NCI-H2196 treated with DMSO at 0.1 percent for 48 hours (cell line): Measurements from ENCODE around the gene FREM3.
"Not testable (repeated sequence)": the region's sequence is repeated elsewhere in the genome, so short reads cannot be mapped to it uniquely, and the experiment has no call there.

Experiments used
- DNase-seq: peaks from one replicate; lab custom pipeline; 2025; ENCODE audit not compliant: unreplicated experiment; lab: John Stamatoyannopoulos, UW

The FREM3 gene

GRCh38 chr4:143700416-143701352 is at the start of gene FREM3:
Gene FREM3, minus strand, starts transcription at chr4:143700675. Its CDS starts 0 bp downstream, at chr4:143700675.
- no peak for DNase-seq

DNA sequence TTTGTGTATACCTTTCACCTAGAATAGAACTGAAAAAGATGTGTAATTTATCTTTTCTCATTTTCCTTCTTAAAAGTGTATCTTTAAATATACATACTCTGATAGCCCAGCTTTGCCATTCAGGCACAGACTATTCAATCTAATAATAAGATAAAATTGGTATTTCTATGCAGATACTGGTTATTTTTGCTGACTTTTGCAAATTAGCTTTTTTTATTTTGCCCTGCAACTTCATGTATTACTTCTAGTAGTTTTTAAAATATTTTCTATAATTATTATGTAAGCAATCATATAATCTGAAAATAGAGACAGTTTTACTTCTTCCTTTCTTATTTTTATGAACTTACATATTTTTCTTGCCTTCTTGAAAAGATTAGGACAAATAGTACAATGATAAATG is 45.4 kb upstream of the FREM3 start:
- DNase-seq, result no peak

DNA sequence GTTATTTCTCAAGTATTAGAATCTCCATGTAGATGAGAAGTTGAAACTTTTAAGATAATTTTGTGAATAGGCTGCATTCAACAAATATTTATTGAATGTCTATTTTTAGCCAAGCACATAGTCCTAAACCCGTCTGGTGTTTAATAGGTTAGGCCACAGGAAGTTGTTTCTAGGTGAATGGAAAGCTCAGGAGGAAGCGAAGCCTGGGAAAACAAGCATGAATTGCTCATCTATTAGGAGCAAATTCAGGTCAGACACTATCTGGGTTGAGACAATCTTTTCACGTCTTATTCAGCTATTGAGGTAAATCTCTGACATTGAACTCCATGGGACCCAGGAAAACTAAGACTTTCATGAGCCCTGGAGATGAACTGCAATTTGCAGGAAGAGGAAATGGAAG is 43.1 kb upstream of the FREM3 start:
- DNase-seq, result no peak

- no peak for DNase-seq
Measured at GRCh38 chr4:143742834-143743233, 42.4 kb upstream of the FREM3 start.

- no peak for DNase-seq
Measured at GRCh38 chr4:143736861-143737260, 36.4 kb upstream of the FREM3 start.

DNA sequence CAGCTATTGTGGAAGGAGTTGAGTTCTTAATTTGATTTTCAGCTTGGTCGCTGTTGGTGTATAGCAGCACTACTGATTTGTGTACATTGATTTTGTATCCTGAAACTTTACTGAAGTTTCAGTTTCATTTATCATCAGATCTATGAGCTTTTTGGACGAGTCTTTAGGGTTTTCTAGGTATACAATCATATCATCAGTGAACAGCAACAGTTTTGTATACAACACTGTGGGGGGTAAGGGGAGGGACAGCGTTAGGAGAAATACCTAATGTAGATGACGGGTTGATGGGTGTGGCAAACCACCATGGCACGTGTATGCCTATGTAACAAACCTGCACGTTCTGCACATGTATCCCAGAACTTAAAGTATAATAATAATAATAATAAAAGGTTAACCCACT is 35.6 kb upstream of the FREM3 start:
- not testable (repeated sequence) for DNase-seq

GRCh38 chr4:143728166-143728565 is 27.7 kb upstream of the FREM3 start:
- no peak for DNase-seq

GRCh38 chr4:143726714-143727113 is 26.2 kb upstream of the FREM3 start:
- no peak for DNase-seq

- DNase-seq, result no peak
Measured at GRCh38 chr4:143721317-143721716, 20.8 kb upstream of the FREM3 start.

- not testable (repeated sequence) for DNase-seq
Measured at GRCh38 chr4:143718748-143719147, 18.3 kb upstream of the FREM3 start.

DNA sequence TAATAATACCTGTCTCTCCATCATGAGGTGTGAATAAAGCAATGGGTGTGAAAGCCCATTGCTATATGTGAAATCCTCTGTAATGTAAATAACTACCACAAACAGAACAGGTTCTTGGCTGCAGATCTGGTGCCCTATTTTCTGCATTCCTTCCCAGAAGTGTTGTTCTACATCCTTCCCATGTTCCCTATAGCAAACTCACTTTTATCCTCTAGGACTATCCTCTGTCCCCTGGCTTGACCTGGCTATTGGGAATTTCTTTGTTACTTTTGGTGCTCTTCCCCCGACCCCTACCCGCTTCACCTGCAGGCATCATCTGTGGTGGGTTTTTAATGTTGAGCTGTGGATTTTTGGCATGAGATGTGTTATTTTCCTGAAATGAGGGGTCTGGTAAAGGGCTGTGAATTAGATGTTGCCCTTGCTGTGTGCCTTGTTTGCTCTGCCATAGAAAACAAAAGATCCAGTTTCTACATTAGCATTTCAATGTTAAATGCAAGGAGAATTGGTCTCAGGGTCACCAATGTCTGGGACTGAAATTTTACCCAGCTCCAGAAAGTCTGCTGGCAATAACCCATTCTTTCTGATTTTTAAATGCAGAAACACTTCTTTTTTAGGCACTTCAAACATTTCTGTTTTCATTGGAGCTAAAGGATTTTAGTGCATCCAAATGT is 13.6 kb upstream of the FREM3 start:
- DNase-seq, result no peak

GRCh38 chr4:143713553-143713952 is 13.1 kb upstream of the FREM3 start:
- no peak for DNase-seq

- DNase-seq, result no peak
Measured at GRCh38 chr4:143712155-143712550, 11.7 kb upstream of the FREM3 start.

- DNase-seq, result no peak
Measured at GRCh38 chr4:143711543-143712154, 11.2 kb upstream of the FREM3 start.

GRCh38 chr4:143701365-143701764 is 890 bp upstream of the FREM3 start:
- DNase-seq, result no peak

DNA sequence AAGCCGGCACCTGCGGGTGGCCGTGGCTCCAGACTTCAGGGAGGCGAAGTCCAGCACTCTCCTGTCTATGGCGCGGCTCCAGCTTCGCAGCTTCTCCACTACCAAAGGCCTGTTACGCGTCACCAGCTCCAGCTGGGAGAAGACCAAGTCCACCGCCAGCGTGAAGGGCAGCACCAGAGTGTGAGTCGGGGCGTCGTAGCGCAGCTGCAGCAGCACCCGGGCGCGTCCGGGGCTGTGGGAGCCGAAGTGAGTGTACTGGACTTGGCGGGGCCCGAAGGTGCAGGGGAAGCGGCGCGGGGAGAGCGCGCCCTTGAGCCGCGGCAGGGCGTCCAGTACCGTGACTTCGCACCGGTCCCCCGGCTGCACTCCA is 444 bp downstream of the FREM3 start:
- DNase-seq, result no peak

DNA sequence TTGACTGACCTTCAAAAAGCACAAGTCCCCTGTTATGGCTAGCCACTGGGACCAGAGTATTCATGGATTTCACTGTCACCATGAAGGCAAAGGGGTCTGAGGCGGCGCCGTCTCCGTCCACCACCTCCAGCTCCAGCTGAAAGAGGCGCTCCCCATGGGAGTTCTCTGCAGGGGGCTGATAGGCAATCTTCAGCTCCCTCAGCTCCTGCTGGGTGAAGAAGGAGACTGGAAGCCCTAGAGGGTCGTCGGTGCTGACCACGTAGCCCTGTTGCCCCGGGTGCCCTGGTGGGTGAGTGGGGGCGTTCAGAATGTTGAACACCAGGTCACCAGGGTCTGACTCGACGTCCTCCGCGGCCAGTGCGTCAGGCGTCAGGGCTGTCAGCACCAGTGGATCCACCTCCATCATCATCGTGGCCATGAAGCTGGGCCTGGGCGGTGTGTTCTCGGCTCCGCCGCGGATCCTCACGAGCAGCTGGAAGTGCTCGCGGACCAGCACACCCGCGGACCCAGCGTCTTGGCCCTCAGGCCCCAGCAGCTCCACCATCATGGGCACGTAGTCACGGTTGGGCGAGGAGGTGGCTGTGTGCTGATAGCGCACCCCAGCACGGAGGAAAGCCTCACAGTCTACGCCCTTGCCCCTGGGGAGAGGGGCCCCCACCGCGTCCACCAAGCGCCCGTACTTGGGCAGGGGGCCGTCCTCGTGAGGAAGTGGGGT is 987 bp downstream of the FREM3 start:
- no peak for DNase-seq

GRCh38 chr4:143693856-143694255 is 6.6 kb downstream of the FREM3 start:
- DNase-seq, result no peak

- DNase-seq, result no peak
Measured at GRCh38 chr4:143692241-143692640, 8.2 kb downstream of the FREM3 start.

DNA sequence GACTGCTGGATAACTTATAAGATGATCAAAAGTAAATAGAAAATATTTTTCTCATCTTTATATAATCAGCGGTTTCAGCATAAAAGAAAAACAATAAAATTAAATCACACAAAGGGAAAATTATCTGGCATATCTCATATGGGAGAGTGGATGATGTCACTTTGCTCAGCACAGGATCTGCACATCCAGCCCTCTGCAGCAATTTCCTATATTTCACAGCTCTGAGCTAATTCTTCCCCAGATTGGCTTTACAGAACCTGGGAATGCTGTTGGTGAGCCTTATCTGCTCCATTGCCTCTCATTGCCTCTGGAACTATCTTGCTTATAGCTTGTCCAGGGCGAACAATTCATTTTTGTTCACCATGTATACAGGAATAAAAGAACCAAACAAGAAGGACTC is 21.0 kb downstream of the FREM3 start:
- DNase-seq, result no peak

- not testable (repeated sequence) for DNase-seq
Measured at GRCh38 chr4:143673629-143674028, 26.8 kb downstream of the FREM3 start.
